RWPE2 (cell line): ENCODE measurements around the gene FRMD5.
"Not testable (repeated sequence)": the region's sequence is repeated elsewhere in the genome, so short reads cannot be mapped to it uniquely, and the experiment has no call there.

Source experiments
- ATAC-seq: fragments of 200-7000 bp; cut with Tn5 transposase; 3 replicates; pipeline ENCODE4 v1.9.1; 2021; ENCODE audit warnings: low read depth
- DNase-seq: peaks from one replicate; pipeline ENCODE4 v3.0.0-alpha.2; 2020; ENCODE audit warnings: low spot score
- H3K27ac ChIP-seq: fragments of 450-650 bp; 2 replicates; pipeline ENCODE4 v1.5.1; 2017; ENCODE audit warnings: mild to moderate bottlenecking; ENCODE audit not compliant: poor library complexity, severe bottlenecking
- H3K27me3 ChIP-seq: fragments of 250-450 bp; sonication (Bioruptor Pico); 2 replicates; pipeline ENCODE4 v1.5.1; 2021; ENCODE audit warnings: mild to moderate bottlenecking, moderate library complexity; ENCODE audit not compliant: insufficient read depth, poor library complexity, severe bottlenecking
- H3K36me3 ChIP-seq: fragments of 250-450 bp; sonication (Bioruptor Pico); 2 replicates; pipeline ENCODE4 v1.5.1; 2020; ENCODE audit warnings: low read depth, mild to moderate bottlenecking, moderate library complexity
- H3K4me1 ChIP-seq: fragments of 250-450 bp; sonication (Bioruptor Pico); 2 replicates; pipeline ENCODE4 v1.5.1; 2021; ENCODE audit warnings: mild to moderate bottlenecking, moderate library complexity; ENCODE audit not compliant: insufficient read depth, poor library complexity, severe bottlenecking
- H3K4me3 ChIP-seq: fragments of 250-450 bp; sonication (Bioruptor Pico); 2 replicates; pipeline ENCODE4 v1.5.1; 2021; ENCODE audit warnings: mild to moderate bottlenecking, moderate library complexity; ENCODE audit not compliant: severe bottlenecking
- H3K9me3 ChIP-seq: fragments of 250-450 bp; sonication (Bioruptor Pico); 2 replicates; pipeline ENCODE4 v1.5.1; 2021; ENCODE audit warnings: mild to moderate bottlenecking, moderate library complexity; ENCODE audit not compliant: severe bottlenecking
- CTCF ChIP-seq: fragments of 450-650 bp; IDR thresholded peaks from one replicate; pipeline ENCODE4 v1.5.1; 2017; ENCODE audit warnings: mild to moderate bottlenecking, moderate library complexity; ENCODE audit not compliant: poor library complexity, severe bottlenecking

The FRMD5 gene

GRCh38 chr15:44018151-44018550 is 176.9 kb downstream of the FRMD5 start:
- Histone ChIP-seq H3K36me3 (no peaks in the 10 kb centered on the region), H3K4me1 (no peaks in the 10 kb centered on the region), H3K9me3 (no peaks in the 10 kb centered on the region), H3K27ac (no peak overlapping the region), H3K4me3 (no peak overlapping the region), H3K27me3 (no peaks in the 10 kb centered on the region)
- no peak for ATAC-seq
- no peak for TF ChIP-seq CTCF
- DNase-seq = no peak

GRCh38 chr15:44015545-44016305 is 179.3 kb downstream of the FRMD5 start:
- Histone ChIP-seq H3K4me1 (no peaks in the 10 kb centered on the region), H3K4me3 (no peak overlapping the region), H3K27me3 (no peaks in the 10 kb centered on the region), H3K36me3 (no peaks in the 10 kb centered on the region), H3K9me3 (no peaks in the 10 kb centered on the region), H3K27ac (no peak overlapping the region)
- ATAC-seq (no peak), DNase-seq (no peak)
- TF ChIP-seq CTCF = no peak

- no peak for TF ChIP-seq CTCF
- Histone ChIP-seq H3K4me1 (peaks cover 21% of the 10 kb centered on the region), H3K27me3 (no peaks in the 10 kb centered on the region), H3K36me3 (no peaks in the 10 kb centered on the region), H3K27ac (no peak overlapping the region), H3K4me3 (no peak overlapping the region), H3K9me3 (no peaks in the 10 kb centered on the region)
- ATAC-seq (no peak), DNase-seq (no peak)
Measured at GRCh38 chr15:44011238-44011854, 183.7 kb downstream of the FRMD5 start.

GRCh38 chr15:44010089-44010488 is 185.0 kb downstream of the FRMD5 start:
- no peak for ATAC-seq
- H3K9me3 ChIP-seq = no peaks in the 10 kb centered on the region
- peak overlapping the region; percentile 43 for H3K27ac ChIP-seq
- H3K4me1 ChIP-seq = peaks cover 21% of the 10 kb centered on the region
- H3K36me3 ChIP-seq = no peaks in the 10 kb centered on the region
- no peak for DNase-seq
- no peaks in the 10 kb centered on the region for H3K27me3 ChIP-seq
- TF ChIP-seq CTCF = no peak
- H3K4me3 ChIP-seq = no peak overlapping the region

GRCh38 chr15:44009038-44009437 is 186.0 kb downstream of the FRMD5 start:
- Histone ChIP-seq H3K9me3 (no peaks in the 10 kb centered on the region), H3K4me3 (no peak overlapping the region), H3K4me1 (peaks cover 21% of the 10 kb centered on the region), H3K27ac (peak overlapping the region; percentile 43), H3K36me3 (no peaks in the 10 kb centered on the region), H3K27me3 (no peaks in the 10 kb centered on the region)
- DNase-seq (no peak), ATAC-seq (peak; percentile 100)
- TF ChIP-seq CTCF = no peak

- not testable (repeated sequence) for DNase-seq, H3K9me3 ChIP-seq, H3K4me3 ChIP-seq, H3K27me3 ChIP-seq, H3K36me3 ChIP-seq, H3K4me1 ChIP-seq, H3K27ac ChIP-seq
- ATAC-seq = peak; percentile 17; the same call in 1 of the 3 replicates
Measured at GRCh38 chr15:44000248-44000647, 194.8 kb downstream of the FRMD5 start.
